ENCODE data around the gene KIF16B.

The KIF16B gene

GRCh38 chr20:16390991-16391390 is 182.3 kb downstream of the KIF16B start:
- TF ChIP-seq CTCF (IDR thresholded peaks at IDR 0.05; ENCODE audit: extremely low read depth, insufficient read depth, missing control alignments) = no peak
- DNase-seq (ENCODE audit: low spot score) = no peak
- in situ Hi-C loops (cut with MboI; ENCODE audit: low pct_unique_long_range_greater_than_20kb, low sequenced_read_pairs, unreplicated experiment) = no loop called here

GRCh38 chr20:16388731-16389130 is 184.5 kb downstream of the KIF16B start:
- TF ChIP-seq CTCF (IDR thresholded peaks at IDR 0.05; ENCODE audit: extremely low read depth, insufficient read depth, missing control alignments) = no peak
- in situ Hi-C loops (cut with MboI; ENCODE audit: low pct_unique_long_range_greater_than_20kb, low sequenced_read_pairs, unreplicated experiment) = no loop called here
- DNase-seq (ENCODE audit: low spot score) = no peak

GRCh38 chr20:16387666-16388065 is 185.6 kb downstream of the KIF16B start:
- no peak for DNase-seq (ENCODE audit: low spot score)
- in situ Hi-C loops (cut with MboI; ENCODE audit: low pct_unique_long_range_greater_than_20kb, low sequenced_read_pairs, unreplicated experiment) = no loop called here
- no peak for TF ChIP-seq CTCF (IDR thresholded peaks at IDR 0.05; ENCODE audit: extremely low read depth, insufficient read depth, missing control alignments)

- no peak for TF ChIP-seq CTCF (IDR thresholded peaks at IDR 0.05; ENCODE audit: extremely low read depth, insufficient read depth, missing control alignments)
- DNase-seq (ENCODE audit: low spot score) = no peak
- in situ Hi-C loops (cut with MboI; ENCODE audit: low pct_unique_long_range_greater_than_20kb, low sequenced_read_pairs, unreplicated experiment) = no loop called here
Observed at GRCh38 chr20:16385891-16386290, 187.4 kb downstream of the KIF16B start.

- in situ Hi-C loops (cut with MboI; ENCODE audit: low pct_unique_long_range_greater_than_20kb, low sequenced_read_pairs, unreplicated experiment) = no loop called here
- no peak for TF ChIP-seq CTCF (IDR thresholded peaks at IDR 0.05; ENCODE audit: extremely low read depth, insufficient read depth, missing control alignments)
- no peak for DNase-seq (ENCODE audit: low spot score)
Observed at GRCh38 chr20:16385462-16385861, 187.8 kb downstream of the KIF16B start.

- in situ Hi-C loops (cut with MboI; ENCODE audit: low pct_unique_long_range_greater_than_20kb, low sequenced_read_pairs, unreplicated experiment) = no loop called here
- TF ChIP-seq CTCF (IDR thresholded peaks at IDR 0.05; ENCODE audit: extremely low read depth, insufficient read depth, missing control alignments) = no peak
- DNase-seq (ENCODE audit: low spot score) = no peak
Observed at GRCh38 chr20:16381444-16381843, 191.8 kb downstream of the KIF16B start.

Data from GM13977 (cell line).